Heart right ventricle (tissue), 16 donors: Measurements from ENCODE around the gene RNF34. TPM values are rescaled to one million over a fixed set of nuclear protein-coding genes. Genes with fewer than 3 reads are reported as not detected.

Experiments
- ATAC-seq, 8 donors: fragments of 200-7000 bp; cut with Tn5 transposase; one replicate each; pipeline ENCODE4 v1.9.1; 2020; ENCODE audit warnings: mild to moderate bottlenecking in 8 of 8, moderate library complexity in 8 of 8, moderate number of reproducible peaks in 1 of 8
- DNase-seq, 2 donors: peaks; one replicate each; pipeline ENCODE4 v3.0.0-alpha.2; 2020
- H3K27ac ChIP-seq, 10 donors: fragments of 200-600 bp; sonication (generic) in 2 of 10; one replicate each; pipeline versions ENCODE4 v1.5.0 to v1.8.0; 2020 to 2022; ENCODE audit warnings: mild to moderate bottlenecking in 3 of 10
- H3K27me3 ChIP-seq, 7 donors: fragments of 200-600 bp; one replicate each; pipeline ENCODE4 v1.8.0; 2021 to 2022; ENCODE audit warnings: mild to moderate bottlenecking in 2 of 7
- H3K36me3 ChIP-seq, 9 donors: fragments of 200-600 bp; sonication (generic) in 1 of 9; one replicate each; pipeline versions ENCODE4 v1.5.0 to v1.8.0; 2020 to 2022; ENCODE audit warnings: mild to moderate bottlenecking in 2 of 9
- H3K4me1 ChIP-seq, 9 donors: fragments of 200-600 bp; sonication (generic) in 1 of 9; one replicate each; pipeline versions ENCODE4 v1.5.0 to v1.8.0; 2020 to 2022; ENCODE audit warnings: mild to moderate bottlenecking in 4 of 9
- H3K4me3 ChIP-seq, 10 donors: fragments of 200-600 bp; sonication (generic) in 2 of 10; one replicate each; pipeline versions ENCODE4 v1.5.0 to v1.8.0; 2020 to 2022; ENCODE audit warnings: mild to moderate bottlenecking in 7 of 10, moderate library complexity in 2 of 10
- H3K9me3 ChIP-seq, 11 donors: fragments of 200-600 bp in 10 of 11; sonication (generic) in 2 of 11; one replicate each; pipeline versions ENCODE4 v1.5.0 to v1.8.0; 2013 to 2022; ENCODE audit warnings: mild to moderate bottlenecking in 2 of 11, control low read depth in 1 of 11, moderate library complexity in 1 of 11
- CTCF ChIP-seq, 9 donors: fragments of 200-600 bp; sonication (generic) in 2 of 9; IDR thresholded peaks; one replicate each; pipeline versions ENCODE4 v1.5.0 to v1.8.0; 2021 to 2022; ENCODE audit warnings: antibody characterized with exemption in 9 of 9, mild to moderate bottlenecking in 5 of 9, moderate library complexity in 1 of 9
- WGBS, 2 donors: extraction: QIAGEN DNeasy Blood & Tissue Kit; methylation state at CpG; one replicate each; pipeline ENCODE4 v1.1.7; 2013; ENCODE audit warnings: inconsistent platforms in 1 of 2; 5-methylcytosine and 5-hydroxymethylcytosine counted together
- intact Hi-C, 10 donors: fragments of 100-400 bp; cut with DNase I; formaldehyde crosslinking; loops; one replicate each; pipeline versions ENCODE4 v1.11.1 to v1.14.2; 2022
- polyA plus RNA-seq, 2 donors: library from polyadenylated mRNA; stranded (reverse); fragments of 200-250 nt; gene quantifications; one replicate each; pipeline ENCODE4 v1.2.3, GENCODE V29; 2013
- total RNA-seq, 10 donors: library from RNA; stranded (reverse); fragmentation: NEBNext Ultra II Directional in 3 of 10; extraction: Animal tissue kit (Norgen Biotek cat#: 25700) in 3 of 10; gene quantifications; one replicate each; pipeline versions ENCODE4 v1.2.1 to v1.2.4, GENCODE V29; 2021 to 2023
- donor health status: Arrhythmogenic right ventricular cardiomyopathy.
- donor health status: ischemic (EF 13 %, LVEDD 7.1; RV severe dilation, severe dysfunction).
- donor health status: healthy with polysubstance abuse.
- donor health status: DM: no; HTN: yes; CAD: no.
- donor health status: DM: no; HTN: no; CAD: no.
- donor health status: ischemic (EF 25% LVEDD 6.9; RV normal size, moderate dysfunction).
- donor health status: ischemic (EF 25% LVEDD 5.7; RV mildly dilated, moderate dysfunction).
- donor health status: healthy.
- donor health status: DM: yes; HTN: yes; CAD: no.
- donor health status: Ischemic cardiomyopathy.
- donor health status: ischemic (EF 35%, LVEDD 5.7; RV mildly dilated, moderate dysfunction).
- donor health status: nonischemic (EF 11% LVEDD 7.7; RV severe dilation, severe dysfunction).
- donor health status: DM: yes; HTN: yes; CAD: no.
- donor health status: PGD.
- donor health status: ischemic (EF 29% LVEDD 5.4; RV normal size, mild dysfunction).
- donor health status: nonischemic (EF 23%, LVEDD 6.1; RV moderate dilation, normal function).

Gene RNF34
- total and polyA plus RNA-seq, 12 donors: 18.9 to 37.9 (median 23.9) TPM

- Histone ChIP-seq H3K4me1 (peaks cover 0 to 17% (median 13%) of the 10 kb centered on the region in 9 donors), H3K27ac (no peak overlapping the region), H3K27me3 (no peaks in the 10 kb centered on the region), H3K4me3 (no peak overlapping the region), H3K36me3 (no peaks in the 10 kb centered on the region), H3K9me3 (no peaks in the 10 kb centered on the region)
- ATAC-seq: no peak
- TF ChIP-seq CTCF (IDR thresholded peaks at IDR 0.05): no peak
- DNase-seq: no peak
- WGBS, 2 donors: 88 to 90% methylated on average over 6 of the region's 6 CpGs
- intact Hi-C loops: no loop called here
These were observed 44.1 kb upstream of the RNF34 start for GRCh38 chr12:121355818-121356217.

- intact Hi-C loops: no loop called here
- no peak for TF ChIP-seq CTCF (IDR thresholded peaks at IDR 0.05)
- Histone ChIP-seq H3K27me3 (no peaks in the 10 kb centered on the region), H3K4me1 (peaks cover 0 to 8% (median 6%) of the 10 kb centered on the region in 9 donors), H3K27ac (no peak overlapping the region), H3K4me3 (no peak overlapping the region), H3K36me3 (no peaks in the 10 kb centered on the region), H3K9me3 (no peaks in the 10 kb centered on the region)
- WGBS, 2 donors: 75 to 79% methylated on average over 3 of the region's 3 CpGs
- ATAC-seq (no peak), DNase-seq (no peak)
These were observed 43.3 kb upstream of the RNF34 start for GRCh38 chr12:121356657-121357056.

- H3K4me3 ChIP-seq: no peak overlapping the region
- H3K36me3 ChIP-seq: no peaks in the 10 kb centered on the region
- no peaks in the 10 kb centered on the region for H3K9me3 ChIP-seq
- no peak overlapping the region for H3K27ac ChIP-seq
- intact Hi-C loops: no loop called here
- H3K27me3 ChIP-seq: no peaks in the 10 kb centered on the region
- H3K4me1 ChIP-seq: peaks cover 0 to 8% (median 6%) of the 10 kb centered on the region in 9 donors
- ATAC-seq (no peak), DNase-seq (no peak)
- no peak for TF ChIP-seq CTCF (IDR thresholded peaks at IDR 0.05)
- 70 to 77% methylated on average over 4 of the region's 4 CpGs for WGBS, 2 donors
These were observed 42.6 kb upstream of the RNF34 start for GRCh38 chr12:121357331-121357730.

GRCh38 chr12:121358073-121358472, 41.8 kb upstream of the RNF34 start:
- DNase-seq (no peak), ATAC-seq (no peak)
- Histone ChIP-seq H3K27me3 (peaks cover 0 to 6% (median 0%) of the 10 kb centered on the region in 7 donors), H3K9me3 (no peaks in the 10 kb centered on the region), H3K4me3 (no peak overlapping the region), H3K4me1 (peaks cover 0 to 5% (median 3%) of the 10 kb centered on the region in 9 donors), H3K36me3 (no peaks in the 10 kb centered on the region), H3K27ac (no peak overlapping the region)
- intact Hi-C loops: no loop called here
- TF ChIP-seq CTCF (IDR thresholded peaks at IDR 0.05): no peak
- 73% methylated on average over 3 of the region's 3 CpGs for WGBS, 2 donors
